NB4 (cell line): ENCODE measurements around the gene SCIN.
"Not testable (repeated sequence)": the region's sequence is repeated elsewhere in the genome, so short reads cannot be mapped to it uniquely, and the experiment has no call there.

Experiments used
- MYC ChIP-seq: IDR thresholded peaks from 2 replicates; pipeline ENCODE4 v1.6.1; 2011; ENCODE audit warnings: low read depth, low read length
- POLR2A ChIP-seq: IDR thresholded peaks from 2 replicates; pipeline ENCODE4 v1.6.1; 2011; ENCODE audit warnings: mild to moderate bottlenecking; ENCODE audit not compliant: insufficient read length; ENCODE audit errors: extremely low read depth
- TF ChIP-seq, protein P1 (sequence below): IDR thresholded peaks from one replicate; pipeline ENCODE4 v1.5.1; 2012; ENCODE audit warnings: low read depth, low read length
- TF ChIP-seq, protein P2 (sequence below): IDR thresholded peaks from 2 replicates; pipeline ENCODE4 v1.6.1; 2011; ENCODE audit warnings: low read depth, low read length

DNA sequence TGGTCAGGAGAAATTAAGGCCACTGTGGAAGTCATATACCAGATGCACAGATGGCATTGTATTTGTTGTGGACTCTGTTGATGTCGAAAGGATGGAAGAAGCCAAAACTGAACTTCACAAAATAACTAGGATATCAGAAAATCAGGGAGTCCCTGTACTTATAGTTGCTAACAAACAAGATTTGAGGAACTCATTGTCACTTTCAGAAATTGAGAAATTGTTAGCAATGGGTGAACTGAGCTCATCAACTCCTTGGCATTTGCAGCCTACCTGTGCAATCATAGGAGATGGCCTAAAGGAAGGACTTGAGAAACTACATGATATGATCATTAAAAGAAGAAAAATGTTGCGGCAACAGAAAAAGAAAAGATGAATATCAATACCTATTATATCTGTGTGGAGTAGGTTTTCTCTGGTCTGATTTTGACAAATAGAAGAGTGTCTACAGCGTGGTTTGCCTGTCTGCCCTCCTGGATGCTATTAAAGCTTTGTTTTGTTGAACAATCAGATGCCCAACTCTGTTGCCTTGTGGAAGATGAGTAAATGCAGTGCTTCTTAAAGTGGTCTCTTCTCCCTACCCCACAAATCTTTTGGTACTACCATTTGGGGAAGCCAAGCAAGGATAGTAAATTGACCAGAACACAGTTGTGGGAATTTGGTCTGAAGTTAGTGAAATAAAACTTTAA is 118.1 kb downstream of the SCIN start:
- TF ChIP-seq, protein P1, sequence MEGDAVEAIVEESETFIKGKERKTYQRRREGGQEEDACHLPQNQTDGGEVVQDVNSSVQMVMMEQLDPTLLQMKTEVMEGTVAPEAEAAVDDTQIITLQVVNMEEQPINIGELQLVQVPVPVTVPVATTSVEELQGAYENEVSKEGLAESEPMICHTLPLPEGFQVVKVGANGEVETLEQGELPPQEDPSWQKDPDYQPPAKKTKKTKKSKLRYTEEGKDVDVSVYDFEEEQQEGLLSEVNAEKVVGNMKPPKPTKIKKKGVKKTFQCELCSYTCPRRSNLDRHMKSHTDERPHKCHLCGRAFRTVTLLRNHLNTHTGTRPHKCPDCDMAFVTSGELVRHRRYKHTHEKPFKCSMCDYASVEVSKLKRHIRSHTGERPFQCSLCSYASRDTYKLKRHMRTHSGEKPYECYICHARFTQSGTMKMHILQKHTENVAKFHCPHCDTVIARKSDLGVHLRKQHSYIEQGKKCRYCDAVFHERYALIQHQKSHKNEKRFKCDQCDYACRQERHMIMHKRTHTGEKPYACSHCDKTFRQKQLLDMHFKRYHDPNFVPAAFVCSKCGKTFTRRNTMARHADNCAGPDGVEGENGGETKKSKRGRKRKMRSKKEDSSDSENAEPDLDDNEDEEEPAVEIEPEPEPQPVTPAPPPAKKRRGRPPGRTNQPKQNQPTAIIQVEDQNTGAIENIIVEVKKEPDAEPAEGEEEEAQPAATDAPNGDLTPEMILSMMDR: not testable (repeated sequence)
- TF ChIP-seq POLR2A, MYC: not testable (repeated sequence)
- TF ChIP-seq, protein P2, sequence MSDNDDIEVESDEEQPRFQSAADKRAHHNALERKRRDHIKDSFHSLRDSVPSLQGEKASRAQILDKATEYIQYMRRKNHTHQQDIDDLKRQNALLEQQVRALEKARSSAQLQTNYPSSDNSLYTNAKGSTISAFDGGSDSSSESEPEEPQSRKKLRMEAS: not testable (repeated sequence)
